Occipital lobe (tissue), 2 donors: ENCODE measurements around the gene PRRX1. TPM values are rescaled to one million over a fixed set of nuclear protein-coding genes. Genes with fewer than 3 reads are reported as not detected.

Experiments used
- DNase-seq: peaks from one replicate; lab custom pipeline; 2025; lab: John Stamatoyannopoulos, UW
- total RNA-seq: library from RNA; depleted of rRNA; stranded (reverse); fragments of >200 nt; gene quantifications from one replicate; pipeline ENCODE4 v1.2.3, GENCODE V29; 2014

Gene PRRX1
- total RNA-seq: 5.5 TPM

DNA sequence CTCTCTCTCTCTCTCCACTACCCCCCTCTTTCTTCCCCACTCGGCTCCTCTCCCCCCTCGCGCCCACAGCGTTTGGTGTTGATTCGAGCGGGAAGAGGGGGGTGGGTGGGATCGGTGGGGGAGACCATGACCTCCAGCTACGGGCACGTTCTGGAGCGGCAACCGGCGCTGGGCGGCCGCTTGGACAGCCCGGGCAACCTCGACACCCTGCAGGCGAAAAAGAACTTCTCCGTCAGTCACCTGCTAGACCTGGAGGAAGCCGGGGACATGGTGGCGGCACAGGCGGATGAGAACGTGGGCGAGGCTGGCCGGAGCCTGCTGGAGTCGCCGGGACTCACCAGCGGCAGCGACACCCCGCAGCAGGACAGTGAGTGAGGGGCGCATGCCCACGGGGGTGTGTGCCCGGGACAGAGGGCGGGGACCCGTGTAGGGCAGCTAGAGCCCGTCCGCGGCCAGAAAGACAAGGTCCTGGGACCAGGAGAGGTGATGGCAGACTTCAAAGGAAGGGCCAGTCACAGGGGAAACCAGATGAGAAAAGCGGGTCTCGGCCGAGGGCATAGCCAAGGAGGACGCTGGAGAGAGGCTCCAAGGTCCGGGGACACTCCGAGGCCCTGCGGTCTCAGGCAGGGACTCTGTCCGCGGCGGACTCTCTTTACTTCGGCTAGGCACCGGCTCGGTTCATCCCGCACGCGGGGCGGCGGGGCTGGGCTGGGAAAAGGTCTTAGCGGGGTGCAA lies at the start of gene PRRX1:
TSS of gene PRRX1 (plus strand) at position 39 of the 735 bp plus-strand sequence. CDS start at position 127, 88 bp downstream.
- no peak for DNase-seq

DNA sequence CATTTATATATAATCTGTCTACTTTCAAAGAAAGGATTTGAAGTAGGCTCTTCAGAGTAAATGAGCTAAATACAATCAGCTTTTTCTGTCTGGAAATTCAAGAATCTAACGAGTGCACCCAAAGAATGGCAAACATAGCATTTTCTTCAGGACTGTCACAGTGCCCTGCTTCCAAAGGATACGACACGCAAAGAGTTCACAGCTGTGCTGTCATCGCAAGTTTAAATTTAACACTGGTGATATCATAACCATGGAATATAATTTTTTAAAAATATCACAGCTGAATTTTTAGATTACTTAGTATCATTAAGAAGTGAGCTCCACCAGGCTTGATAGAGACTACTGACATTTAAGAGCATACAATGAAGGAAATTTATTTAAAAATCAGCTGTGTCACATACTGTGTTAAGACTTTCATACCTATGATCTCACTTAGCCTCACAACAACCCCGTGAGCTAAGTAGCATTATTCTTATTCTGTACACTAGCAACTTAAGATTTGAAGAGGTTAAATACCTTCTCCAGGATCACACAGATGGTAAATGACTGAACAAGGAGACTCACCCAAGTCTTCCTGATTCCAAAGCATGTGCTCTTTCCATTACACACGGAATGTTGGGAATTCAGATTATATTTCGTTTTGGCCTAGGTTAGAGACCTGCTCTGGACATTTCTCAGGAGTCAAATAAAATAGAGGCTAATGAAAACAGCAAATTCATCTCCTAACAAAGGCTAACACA lies 46.2 kb upstream of the PRRX1 start:
- no peak for DNase-seq

DNA sequence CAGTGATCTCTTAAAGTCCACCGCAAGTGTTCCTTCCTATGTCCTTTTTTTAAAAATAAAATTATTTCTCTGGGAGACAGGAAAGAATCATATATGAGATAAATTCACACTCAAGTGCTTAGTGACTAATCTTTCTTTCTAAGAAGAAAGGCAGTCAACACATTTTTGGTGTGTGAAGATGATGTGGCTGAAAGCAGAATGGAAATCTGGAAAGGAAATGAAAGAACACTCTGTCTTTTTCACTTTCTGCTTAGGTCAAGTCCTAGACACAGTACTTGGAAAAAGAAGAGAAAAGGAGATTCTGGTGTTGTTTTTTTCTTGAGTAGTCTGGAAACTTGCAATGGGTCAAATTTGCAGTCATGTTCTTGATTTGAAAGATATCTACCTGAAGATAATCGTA lies 45.5 kb upstream of the PRRX1 start:
- DNase-seq: no peak

DNA sequence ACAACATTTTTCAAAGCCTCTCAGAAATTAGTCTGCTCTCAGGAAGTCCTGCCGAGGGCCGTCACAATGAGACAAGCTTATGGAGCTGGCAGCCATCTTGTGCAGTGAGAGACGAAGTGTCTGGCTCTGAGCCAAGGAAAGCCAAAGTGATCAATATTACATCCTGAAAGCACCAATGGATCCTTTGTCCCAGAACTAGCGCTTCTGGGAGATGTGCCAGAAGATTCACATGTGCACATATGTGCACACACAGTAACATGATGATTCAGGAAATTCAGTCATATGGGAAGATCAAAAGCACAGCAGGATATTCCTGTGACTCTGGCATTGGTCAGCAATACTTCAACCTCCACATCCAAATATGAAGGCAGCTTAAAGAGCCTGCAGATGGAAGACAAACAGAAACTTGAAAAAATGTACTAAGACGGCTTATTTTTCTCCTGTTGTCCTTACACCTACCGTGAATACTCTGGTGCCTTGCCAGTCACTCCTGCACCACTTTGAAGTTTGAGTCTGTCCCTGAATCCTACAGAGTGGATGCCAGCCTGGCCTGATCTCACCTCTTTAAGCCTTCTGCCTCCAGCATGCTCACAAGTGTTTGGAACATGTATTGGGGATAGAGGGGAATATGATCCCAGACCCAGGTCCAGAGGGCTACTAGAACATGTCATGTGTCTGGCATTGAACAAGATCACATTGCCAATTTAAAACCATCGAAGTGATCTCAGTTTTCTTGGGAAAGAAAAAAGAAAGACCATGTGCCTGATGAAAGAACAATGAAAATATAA lies 44.5 kb upstream of the PRRX1 start:
- DNase-seq: peak; percentile 4

DNA sequence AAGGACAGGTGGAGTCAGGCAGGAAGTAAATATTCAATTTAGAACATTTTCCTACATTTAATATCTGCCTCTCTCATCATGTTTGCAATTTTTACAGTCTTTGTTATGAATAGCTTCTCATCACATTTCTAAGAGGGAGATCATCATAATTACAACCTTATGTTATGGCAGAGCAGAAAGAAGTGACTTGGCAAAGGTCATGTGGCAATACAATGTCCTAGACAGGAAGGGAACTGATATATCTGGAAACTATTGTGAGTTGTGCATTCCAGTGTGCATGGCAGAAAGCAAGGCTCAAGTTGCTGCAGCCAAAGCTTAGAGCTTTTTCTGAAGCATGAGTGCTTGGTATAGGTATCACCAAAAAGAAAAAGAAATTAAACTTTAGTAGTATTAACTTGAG lies 43.8 kb upstream of the PRRX1 start:
- no peak for DNase-seq

DNA sequence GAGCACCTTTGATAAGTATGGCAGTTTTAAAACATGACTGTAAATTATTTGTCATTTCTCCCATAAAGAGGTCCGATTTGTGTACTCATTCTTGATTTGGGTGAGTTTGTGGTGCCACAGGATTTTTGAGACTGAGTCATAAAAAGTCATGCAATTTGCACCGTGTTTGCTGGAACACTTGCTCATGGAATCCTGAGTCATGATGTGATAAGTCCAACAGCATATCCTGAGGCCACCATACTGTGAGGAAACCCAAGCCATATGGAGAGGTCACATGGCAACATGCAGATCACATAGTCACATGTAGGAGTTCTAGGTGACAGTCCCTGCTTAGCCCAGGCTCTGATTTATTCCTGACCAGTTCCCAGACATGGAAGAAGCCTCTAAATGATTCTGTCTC lies 40.8 kb upstream of the PRRX1 start:
- DNase-seq: no peak

DNA sequence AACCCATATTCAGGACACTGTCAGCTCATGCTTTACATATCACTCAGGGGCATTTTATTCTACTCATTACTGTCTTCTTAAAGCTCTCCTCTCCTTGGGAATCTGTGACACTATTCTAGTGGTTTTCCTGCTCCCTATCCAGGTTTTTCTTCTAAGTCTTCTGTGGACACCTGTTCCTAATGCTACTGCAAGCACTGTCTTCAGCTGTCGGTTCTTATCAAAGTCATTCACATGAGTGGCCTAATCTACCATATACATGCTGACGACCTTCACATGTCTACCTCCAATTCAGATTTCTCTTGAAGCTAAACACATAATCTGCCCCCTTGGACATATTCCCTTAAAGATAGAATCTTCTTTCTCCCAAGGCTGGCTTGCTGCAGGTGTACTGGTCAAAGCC lies 39.8 kb upstream of the PRRX1 start:
- DNase-seq: no peak

DNA sequence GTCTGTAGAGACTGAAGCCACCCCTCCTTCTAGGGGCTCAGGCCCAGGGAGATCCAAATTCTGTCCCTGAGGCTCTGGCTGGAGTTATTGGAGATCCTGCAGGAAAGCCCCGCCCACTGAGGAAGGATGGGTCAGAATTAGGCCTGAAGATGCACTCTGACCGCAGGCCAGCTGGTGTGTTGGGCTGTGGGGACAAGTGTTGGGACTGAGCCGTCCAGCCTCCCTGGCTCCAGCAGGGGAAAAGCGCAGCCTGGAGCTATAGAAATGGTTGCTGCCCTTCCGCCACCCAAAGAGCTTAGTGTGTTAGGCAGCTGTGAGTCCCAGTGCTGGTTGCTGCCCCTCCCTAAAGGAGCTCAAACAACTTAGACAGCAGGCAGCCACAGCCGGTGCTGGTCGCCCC lies 33.0 kb upstream of the PRRX1 start:
- no peak for DNase-seq

DNA sequence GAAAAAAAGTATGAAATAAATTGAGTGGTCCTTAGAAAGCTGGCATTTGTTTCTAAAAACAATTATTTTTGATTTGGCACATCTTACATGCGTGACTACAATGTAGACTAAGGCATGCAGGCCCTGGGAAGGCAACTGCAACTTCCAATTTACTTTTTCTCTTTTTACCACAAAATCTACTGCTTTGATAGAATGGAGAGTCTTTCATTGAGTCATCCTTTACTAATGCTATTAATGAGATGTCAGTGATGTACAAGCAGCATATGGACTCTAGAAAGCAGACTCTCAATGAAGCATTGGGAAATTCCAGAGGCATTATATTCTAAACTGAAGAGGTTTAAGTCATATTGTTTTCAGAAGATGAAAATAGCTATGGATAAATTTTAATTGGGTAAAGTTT lies 29.6 kb upstream of the PRRX1 start:
- DNase-seq: no peak

DNA sequence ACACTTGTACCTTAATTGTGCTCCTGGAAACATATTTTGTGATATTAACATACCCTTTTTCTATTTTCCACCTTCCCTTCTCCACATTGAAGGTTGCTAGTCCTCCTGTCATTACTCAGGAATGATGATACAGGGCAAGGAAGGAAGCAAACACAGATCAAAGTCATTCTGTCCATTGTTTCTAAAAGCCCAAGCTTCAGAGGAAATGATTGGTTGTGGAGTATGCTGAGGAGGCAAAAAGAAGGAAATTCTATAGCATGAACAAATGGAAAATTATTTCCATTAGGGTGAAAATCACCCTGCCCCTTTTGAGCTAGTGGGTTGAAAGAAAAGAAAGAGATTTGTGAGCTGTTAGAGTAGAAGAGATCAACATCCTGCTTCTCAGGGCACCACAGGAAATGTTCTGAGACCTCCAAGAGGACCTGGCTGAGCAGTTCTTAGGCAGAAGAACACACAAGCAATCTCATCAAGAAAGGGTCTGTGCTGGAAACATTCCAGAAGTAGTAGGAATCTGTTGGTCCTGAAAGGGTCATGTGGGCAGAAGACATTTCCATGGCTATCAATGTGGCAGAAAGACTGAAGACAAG lies 29.0 kb upstream of the PRRX1 start:
- DNase-seq: no peak

DNA sequence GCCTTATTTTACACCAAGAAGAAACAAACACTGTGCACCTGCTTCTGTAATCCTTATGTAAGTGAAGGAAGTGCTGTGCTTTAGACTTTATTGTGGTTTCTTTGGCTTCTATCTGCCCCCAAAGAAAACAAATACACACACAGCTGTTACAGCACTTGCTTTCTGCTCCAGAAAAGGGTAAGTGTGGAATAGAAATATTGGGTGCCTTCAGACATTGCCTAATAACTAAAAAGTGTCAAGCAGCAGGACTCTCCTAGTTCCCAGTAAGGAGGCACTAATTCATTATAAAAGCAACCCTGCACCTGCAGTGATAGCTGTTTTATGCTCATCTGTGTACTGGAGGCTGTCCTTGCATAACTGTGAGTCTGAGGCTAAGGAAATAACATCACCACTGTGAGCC lies 23.4 kb upstream of the PRRX1 start:
- DNase-seq: no peak

DNA sequence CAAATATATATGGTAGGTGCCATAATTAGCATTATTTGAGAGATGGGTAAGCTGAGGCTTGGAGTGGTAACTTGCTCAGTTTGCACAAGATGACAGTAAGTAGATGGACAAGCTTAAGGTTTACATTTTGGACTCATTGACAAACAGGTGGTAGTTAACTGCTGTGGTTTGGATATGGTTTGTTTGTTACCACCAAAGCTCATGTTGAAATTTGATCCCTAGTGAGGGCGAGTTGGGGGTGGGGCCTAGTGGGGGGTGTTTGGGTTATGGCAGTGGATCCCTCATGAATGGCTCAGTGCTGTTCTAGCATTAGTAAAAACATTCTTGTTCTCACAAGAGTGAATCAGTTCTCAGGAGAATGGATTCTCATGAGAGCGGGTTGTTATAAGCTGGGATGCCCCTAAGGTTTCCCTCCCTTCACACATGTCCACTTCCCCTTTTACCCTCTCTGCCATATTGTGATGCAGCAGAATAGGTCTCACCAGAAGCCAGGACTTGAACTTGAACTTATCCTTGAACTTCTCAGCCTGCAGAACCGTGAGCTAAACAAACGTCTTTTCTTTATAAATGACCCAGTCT lies 6.6 kb upstream of the PRRX1 start:
- DNase-seq: no peak

DNA sequence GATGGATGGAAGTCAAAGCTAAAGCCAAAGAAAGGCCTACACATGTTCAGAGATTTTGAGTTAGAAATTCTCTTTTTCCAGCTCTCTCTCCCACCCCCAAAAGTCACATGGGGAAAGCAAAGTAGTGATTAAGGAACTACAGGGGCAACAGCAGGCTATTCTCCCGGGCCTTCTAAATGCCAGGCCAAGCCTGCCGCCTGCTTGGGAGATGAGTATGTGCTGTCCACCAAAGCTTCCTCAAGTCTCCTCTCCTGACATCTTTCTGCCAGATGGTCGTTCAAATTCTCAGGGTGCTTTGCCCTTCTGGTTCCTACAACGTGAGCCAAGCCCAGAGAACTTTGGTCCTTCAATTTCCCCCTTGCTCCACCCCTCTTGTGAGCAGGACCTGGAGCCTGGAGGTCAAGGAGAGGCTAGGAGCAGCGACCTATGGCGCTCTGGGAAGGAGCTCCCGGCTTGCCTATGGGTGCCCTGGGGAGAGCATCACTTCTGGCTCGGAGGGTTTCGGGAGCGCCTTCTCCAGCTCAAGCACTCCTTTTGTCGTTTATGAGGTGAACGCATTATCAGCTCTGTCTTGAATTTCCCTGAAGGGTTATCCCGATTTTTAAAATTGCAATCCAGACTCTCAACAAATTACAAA lies 4.4 kb upstream of the PRRX1 start:
- no peak for DNase-seq

DNA sequence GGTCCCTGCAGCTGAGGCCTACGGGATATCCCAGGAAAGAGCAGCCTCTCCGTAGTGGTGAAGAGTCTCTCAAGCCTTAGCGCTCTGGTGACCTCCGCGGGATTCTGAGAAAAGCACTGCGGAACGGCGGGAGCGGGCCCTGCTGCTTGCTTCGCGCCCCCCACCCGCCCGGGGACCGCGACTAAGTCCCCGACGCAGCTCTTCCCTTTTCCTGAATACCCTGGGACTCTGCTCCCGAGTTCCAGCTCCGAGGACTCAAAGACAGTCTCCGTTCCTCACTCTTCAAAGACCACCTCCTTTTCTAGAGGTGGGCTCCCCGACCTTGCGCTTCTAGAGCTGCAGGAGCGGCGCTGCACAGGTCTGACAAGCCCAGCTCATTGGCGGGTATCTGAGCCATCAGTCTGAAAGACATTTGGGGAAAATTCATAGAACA lies 3.6 kb upstream of the PRRX1 start:
- DNase-seq: no peak

DNA sequence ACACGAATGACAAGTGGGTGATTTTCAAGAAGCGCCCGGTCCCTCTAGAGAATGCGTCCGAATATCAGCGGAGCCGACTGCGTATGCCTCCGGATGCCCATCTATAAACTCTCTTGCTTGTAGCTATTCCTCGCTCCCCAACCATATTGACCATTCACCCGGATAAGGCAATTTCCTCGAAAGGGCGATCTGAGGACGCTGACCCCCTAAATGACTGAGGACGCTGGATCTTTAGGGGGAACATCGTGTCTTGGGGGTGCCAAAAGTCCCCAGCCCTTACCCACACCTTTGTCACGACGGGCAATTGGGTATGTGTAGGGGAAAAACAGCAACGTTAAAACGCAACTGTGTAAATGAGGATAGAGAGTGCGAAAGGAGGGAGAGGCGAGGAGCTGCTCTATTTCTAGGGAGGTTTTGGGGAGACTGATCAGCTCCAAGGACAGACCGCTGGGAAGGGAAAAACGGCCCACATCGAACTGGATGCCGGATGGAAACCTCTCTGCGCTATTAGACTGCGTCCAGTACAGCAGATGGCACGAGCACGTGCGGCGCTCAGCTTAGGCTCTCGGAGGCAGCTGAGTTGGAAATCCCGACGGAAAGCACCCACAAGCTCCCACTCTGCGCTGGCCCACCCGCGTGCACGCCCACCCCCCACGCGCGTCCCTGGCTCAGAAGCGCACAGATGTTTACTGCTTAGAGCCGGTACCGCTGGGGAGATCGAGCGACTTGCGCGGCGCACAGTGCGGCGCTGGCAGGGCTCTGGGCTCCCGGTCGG lies 2.9 kb upstream of the PRRX1 start:
- no peak for DNase-seq

DNA sequence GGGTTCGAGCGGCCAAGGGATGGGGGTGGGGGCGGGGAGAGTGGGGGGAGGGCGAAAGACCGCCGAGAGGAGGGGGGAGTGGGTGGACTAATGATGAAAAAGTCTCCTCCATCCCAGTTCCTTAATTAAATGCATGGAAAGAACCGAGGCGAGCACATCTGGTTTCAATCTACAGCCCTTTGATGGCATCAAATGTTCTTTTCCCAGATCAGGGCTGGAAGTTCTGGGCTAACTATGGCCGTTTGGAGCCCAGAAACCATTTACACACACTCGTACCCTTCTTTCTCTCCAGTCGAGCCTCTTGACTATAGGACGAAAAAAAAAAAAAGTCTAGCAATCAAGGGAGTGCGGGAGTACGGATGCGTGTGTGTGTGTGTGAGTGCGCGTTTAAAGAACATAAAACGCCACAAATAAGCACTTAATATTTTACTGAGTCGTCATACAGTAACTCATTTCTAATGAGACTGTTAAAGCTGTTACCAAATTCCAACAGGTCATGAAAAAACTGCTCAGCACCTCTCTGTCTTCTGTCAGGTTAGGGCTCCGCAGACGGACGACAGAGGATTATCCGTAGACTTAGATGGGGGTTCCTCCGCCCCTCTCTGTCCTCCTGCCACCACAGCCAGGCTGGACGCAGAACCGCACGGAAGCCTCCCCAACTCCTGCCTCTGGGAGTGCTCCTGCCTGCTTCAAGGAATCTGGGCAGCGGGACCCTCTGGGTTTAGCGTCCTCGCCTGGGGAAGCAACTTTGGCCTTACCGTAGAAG lies 2.1 kb upstream of the PRRX1 start:
- DNase-seq: no peak

DNA sequence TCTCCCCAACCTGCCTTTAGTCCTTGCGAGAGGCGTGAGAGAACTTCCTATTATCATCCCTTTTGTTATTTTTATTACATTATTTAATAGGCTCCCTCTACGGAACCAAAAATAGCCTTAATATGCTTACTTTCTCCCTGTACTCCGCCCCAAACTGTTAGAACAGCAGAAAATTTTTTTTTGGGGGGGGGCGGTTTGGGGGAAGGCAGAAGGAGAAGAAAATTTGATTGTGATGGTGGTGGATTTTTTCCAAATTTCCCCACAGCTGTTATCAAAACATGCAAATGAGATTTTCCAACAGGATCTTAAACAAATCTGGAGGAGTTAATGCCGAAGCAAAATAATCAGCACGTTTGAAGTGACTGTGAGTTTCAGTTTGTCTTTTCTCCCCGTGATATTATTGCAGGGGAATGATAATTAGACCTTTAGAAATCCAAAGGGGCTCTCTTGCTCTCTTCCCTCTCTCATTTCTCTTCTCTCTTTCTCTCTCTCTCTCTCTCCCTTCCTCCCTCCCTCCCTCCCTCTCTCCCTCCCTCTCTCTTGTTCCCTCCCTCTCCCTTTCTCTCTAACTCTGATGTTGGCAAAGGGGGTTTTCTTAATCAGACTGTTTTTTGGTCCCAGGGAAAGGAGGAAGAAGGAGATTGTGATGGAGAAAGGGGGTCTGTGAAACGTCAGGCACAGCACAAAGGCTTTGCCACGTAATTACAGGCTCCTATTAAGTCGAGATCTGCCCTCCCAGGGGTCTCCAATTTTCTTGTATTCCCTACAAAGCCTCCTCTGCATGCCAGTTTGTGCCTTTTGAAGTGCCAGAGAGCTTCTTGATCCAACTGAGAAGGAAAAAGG lies 1.1 kb upstream of the PRRX1 start:
- DNase-seq: no peak

DNA sequence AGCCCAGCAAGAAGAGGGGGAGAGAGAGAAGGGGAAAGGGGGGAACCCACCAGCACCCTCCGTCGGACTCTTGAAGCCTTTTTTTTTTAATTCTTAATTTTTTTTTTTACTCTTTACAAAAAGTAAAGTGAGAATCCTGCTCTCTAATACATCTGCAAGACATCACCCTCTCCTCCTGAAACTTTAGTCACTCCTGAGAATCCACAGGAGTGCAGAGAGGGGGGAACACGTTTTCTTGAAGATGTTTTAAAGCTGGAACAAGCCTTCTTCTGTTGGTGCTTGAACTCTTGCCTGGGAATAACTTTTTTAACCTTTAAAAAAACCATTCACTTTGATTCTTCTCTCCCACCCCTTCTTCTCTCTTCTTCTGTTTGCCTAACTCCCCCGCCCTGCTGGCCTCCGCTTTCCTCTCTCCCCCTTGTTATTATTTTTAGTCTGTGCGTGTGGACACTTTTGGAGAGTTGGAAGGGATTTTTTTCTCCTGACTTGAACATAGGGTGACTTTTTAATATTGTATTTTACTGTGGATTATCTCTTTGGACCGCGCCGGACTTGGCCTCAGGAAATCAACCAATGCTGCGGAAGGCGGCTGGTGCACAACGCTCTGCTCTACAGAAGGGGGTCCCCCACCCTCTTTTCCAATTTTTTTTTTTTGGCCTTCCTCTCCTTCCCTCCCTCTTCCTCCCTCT lies 383 bp upstream of the PRRX1 start:
- no peak for DNase-seq
